Astrocyte (in vitro differentiated cells and primary cell): ENCODE measurements around the gene MAP6. TPM values are rescaled to one million over a fixed set of nuclear protein-coding genes. Genes with fewer than 3 reads are reported as not detected.

Source experiments
- DNase-seq: peaks from one replicate; pipeline ENCODE4 v3.0.0-alpha.2; 2010; ENCODE audit warnings: low read depth
- FAIRE-seq: peaks from 2 replicates; lab custom pipeline; 2011; peaks lifted over from hg19 to GRCh38; lab: Jason Lieb, UNC
- H2AFZ ChIP-seq: 2 replicates; pipeline ENCODE4 v1.6.0; 2012; ENCODE audit warnings: low read depth, low read length, inconsistent platforms
- H3K27ac ChIP-seq: 2 replicates; pipeline ENCODE4 v1.5.1; 2011; ENCODE audit warnings: low read depth, low read length, inconsistent platforms
- H3K27me3 ChIP-seq: 2 replicates; pipeline ENCODE4 v1.6.0; 2011; ENCODE audit warnings: low read length, inconsistent platforms; ENCODE audit not compliant: insufficient read depth
- H3K36me3 ChIP-seq: 2 replicates; pipeline ENCODE4 v1.5.1; 2011; ENCODE audit warnings: low read length, inconsistent platforms; ENCODE audit not compliant: insufficient read depth
- H3K4me1 ChIP-seq: 2 replicates; pipeline ENCODE4 v1.5.1; 2011; ENCODE audit warnings: low read length, inconsistent platforms; ENCODE audit not compliant: insufficient read depth
- H3K4me2 ChIP-seq: 2 replicates; pipeline ENCODE4 v1.6.0; 2012; ENCODE audit warnings: low read length, inconsistent platforms
- H3K4me3 ChIP-seq: 2 replicates; pipeline ENCODE4 v1.5.1; 2011; ENCODE audit warnings: low read depth, mild to moderate bottlenecking, low read length, inconsistent platforms; ENCODE audit not compliant: insufficient read depth
- H3K79me2 ChIP-seq: 2 replicates; pipeline ENCODE4 v1.6.0; 2012; ENCODE audit warnings: mild to moderate bottlenecking, low read length, inconsistent platforms; ENCODE audit not compliant: insufficient read depth
- H3K9ac ChIP-seq: 2 replicates; pipeline ENCODE4 v1.6.0; 2012; ENCODE audit warnings: mild to moderate bottlenecking, low read length, inconsistent platforms
- H3K9me3 ChIP-seq: 2 replicates; pipeline ENCODE4 v1.5.1; 2012; ENCODE audit warnings: low read depth, mild to moderate bottlenecking, low read length, inconsistent platforms; ENCODE audit not compliant: insufficient read depth
- H4K20me1 ChIP-seq: 2 replicates; pipeline ENCODE4 v1.6.0; 2012; ENCODE audit warnings: low read length, inconsistent platforms; ENCODE audit not compliant: insufficient read depth
- H3K27ac Mint-ChIP-seq: one replicate; pipeline ENCODE4 v1.8.0; 2021; ENCODE audit warnings: mild to moderate bottlenecking, mixed read lengths; ENCODE audit not compliant: unreplicated experiment
- H3K27me3 Mint-ChIP-seq: one replicate; pipeline ENCODE4 v1.8.0; 2021; ENCODE audit warnings: low read depth, mixed read lengths; ENCODE audit not compliant: unreplicated experiment
- H3K36me3 Mint-ChIP-seq: one replicate; pipeline ENCODE4 v1.8.0; 2021; ENCODE audit warnings: low read depth, mixed read lengths; ENCODE audit not compliant: unreplicated experiment
- H3K4me1 Mint-ChIP-seq: one replicate; pipeline ENCODE4 v1.8.0; 2021; ENCODE audit warnings: low read depth, mixed read lengths; ENCODE audit not compliant: unreplicated experiment
- H3K4me3 Mint-ChIP-seq: one replicate; pipeline ENCODE4 v1.8.0; 2021; ENCODE audit warnings: mild to moderate bottlenecking, moderate library complexity, mixed read lengths; ENCODE audit not compliant: unreplicated experiment
- H3K9me3 Mint-ChIP-seq: one replicate; pipeline ENCODE4 v1.8.0; 2021; ENCODE audit warnings: mild to moderate bottlenecking, mixed read lengths; ENCODE audit not compliant: unreplicated experiment
- EZH2 ChIP-seq: IDR thresholded peaks from 2 replicates; pipeline ENCODE4 v1.6.1; 2012; ENCODE audit warnings: mild to moderate bottlenecking, low read length, inconsistent platforms; ENCODE audit not compliant: insufficient read depth
- total RNA-seq: library from RNA; stranded (reverse); gene quantifications from 2 replicates; pipeline ENCODE4 v1.2.1, GENCODE V29; 2021
- TF ChIP-seq, protein P1 (sequence below): IDR thresholded peaks from 2 replicates; pipeline ENCODE4 v1.5.1; 2011; ENCODE audit warnings: low read depth, mild to moderate bottlenecking, inconsistent platforms, low read length, moderate library complexity; ENCODE audit not compliant: insufficient read depth

Gene MAP6
- total RNA-seq, 1 donor from 2014 or later, result 3.9 TPM

DNA sequence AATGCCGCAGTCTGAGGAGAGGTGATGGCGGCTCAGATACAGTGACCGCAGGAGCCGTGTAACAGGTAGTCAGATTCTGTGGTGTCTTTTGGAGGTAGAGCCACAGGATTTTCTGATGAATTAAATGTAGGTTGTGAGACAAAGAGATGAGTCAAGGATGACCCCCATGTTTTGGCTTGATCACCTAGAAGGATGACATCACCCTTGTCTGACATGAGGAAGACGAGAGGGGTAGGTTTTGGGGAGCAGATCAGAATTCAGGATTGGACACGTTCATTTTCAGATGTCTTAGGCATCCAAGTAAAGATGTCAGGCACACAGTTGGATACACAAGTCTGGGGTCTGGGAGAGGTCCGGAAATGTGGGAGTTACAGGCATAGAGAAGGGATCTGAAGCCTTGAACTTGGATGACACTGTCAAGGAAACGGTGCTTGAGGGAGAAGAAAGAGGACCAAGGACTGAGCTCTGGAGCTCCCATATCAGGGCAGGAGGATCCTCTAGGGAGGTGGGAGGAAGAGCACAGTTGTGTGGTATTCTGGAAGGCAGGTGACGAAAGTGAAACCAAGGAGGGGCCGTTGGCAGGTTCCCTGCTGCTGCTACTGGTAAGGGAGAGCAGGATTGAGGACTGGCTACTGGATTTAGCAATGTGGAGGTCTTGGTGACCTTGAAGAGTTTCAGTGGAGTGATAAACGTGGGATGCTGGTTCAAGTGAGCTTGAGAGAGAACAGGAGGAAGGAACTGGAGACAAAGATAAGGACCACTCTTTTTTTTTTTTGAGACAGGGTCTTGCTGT, 130.5 kb downstream of the MAP6 start:
- H3K36me3 Mint-ChIP-seq, result peaks cover 3% of the 10 kb centered on the region
- no peaks in the 10 kb centered on the region for H3K9me3 ChIP-seq
- DNase-seq (no peak), FAIRE-seq (no peak)
- peaks cover 3% of the 10 kb centered on the region for H3K4me1 Mint-ChIP-seq
- H3K4me2 ChIP-seq, result no peak overlapping the region
- H3K4me3 Mint-ChIP-seq, result no peak overlapping the region
- H3K27ac ChIP-seq, result no peak overlapping the region
- peaks cover 17% of the 10 kb centered on the region for H3K27me3 Mint-ChIP-seq
- no peaks in the 10 kb centered on the region for H3K27me3 ChIP-seq
- no peaks in the 10 kb centered on the region for H3K36me3 ChIP-seq
- no peak overlapping the region for H3K4me3 ChIP-seq
- no peak overlapping the region for H3K27ac Mint-ChIP-seq
- no peak overlapping the region for H2AFZ ChIP-seq
- H3K4me1 ChIP-seq, result peaks cover 7% of the 10 kb centered on the region
- peaks cover 2% of the 10 kb centered on the region for H3K9me3 Mint-ChIP-seq
- H3K79me2 ChIP-seq, result no peaks in the 10 kb centered on the region
- H4K20me1 ChIP-seq, result no peaks in the 10 kb centered on the region
- no peak overlapping the region for H3K9ac ChIP-seq
- TF ChIP-seq, protein P1, sequence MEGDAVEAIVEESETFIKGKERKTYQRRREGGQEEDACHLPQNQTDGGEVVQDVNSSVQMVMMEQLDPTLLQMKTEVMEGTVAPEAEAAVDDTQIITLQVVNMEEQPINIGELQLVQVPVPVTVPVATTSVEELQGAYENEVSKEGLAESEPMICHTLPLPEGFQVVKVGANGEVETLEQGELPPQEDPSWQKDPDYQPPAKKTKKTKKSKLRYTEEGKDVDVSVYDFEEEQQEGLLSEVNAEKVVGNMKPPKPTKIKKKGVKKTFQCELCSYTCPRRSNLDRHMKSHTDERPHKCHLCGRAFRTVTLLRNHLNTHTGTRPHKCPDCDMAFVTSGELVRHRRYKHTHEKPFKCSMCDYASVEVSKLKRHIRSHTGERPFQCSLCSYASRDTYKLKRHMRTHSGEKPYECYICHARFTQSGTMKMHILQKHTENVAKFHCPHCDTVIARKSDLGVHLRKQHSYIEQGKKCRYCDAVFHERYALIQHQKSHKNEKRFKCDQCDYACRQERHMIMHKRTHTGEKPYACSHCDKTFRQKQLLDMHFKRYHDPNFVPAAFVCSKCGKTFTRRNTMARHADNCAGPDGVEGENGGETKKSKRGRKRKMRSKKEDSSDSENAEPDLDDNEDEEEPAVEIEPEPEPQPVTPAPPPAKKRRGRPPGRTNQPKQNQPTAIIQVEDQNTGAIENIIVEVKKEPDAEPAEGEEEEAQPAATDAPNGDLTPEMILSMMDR, result no peak
- no peak for TF ChIP-seq EZH2

GRCh38 chr11:75537740-75538139, 131.1 kb downstream of the MAP6 start:
- no peak for DNase-seq
- Mint-ChIP-seq H3K27me3 (peaks cover 16% of the 10 kb centered on the region), H3K9me3 (peaks cover 2% of the 10 kb centered on the region), H3K4me3 (no peak overlapping the region), H3K36me3 (peaks cover 3% of the 10 kb centered on the region), H3K27ac (no peak overlapping the region), H3K4me1 (peaks cover 3% of the 10 kb centered on the region)
- Histone ChIP-seq H3K27me3 (no peaks in the 10 kb centered on the region), H3K4me2 (no peak overlapping the region), H3K36me3 (no peaks in the 10 kb centered on the region), H2AFZ (no peak overlapping the region), H3K4me3 (no peak overlapping the region), H3K27ac (no peak overlapping the region), H3K4me1 (peaks cover 7% of the 10 kb centered on the region), H3K9ac (no peak overlapping the region), H4K20me1 (no peaks in the 10 kb centered on the region), H3K79me2 (no peaks in the 10 kb centered on the region), H3K9me3 (no peaks in the 10 kb centered on the region)
- no peak for TF ChIP-seq EZH2
- TF ChIP-seq, protein P1, result no peak
- no peak for FAIRE-seq

Other genes with a start within 250 kb of the MAP6 start
- gene KLHL35, start 235.8 kb downstream of the MAP6 start, total RNA-seq, result 0.77 and 0.87 TPM in 2 replicates
- gene GDPD5, start 143.1 kb downstream of the MAP6 start, total RNA-seq, result 6.7 and 9.4 TPM in 2 replicates
- 768 and 923 TPM in 2 replicates for gene SERPINH1, start 106.8 kb downstream of the MAP6 start, total RNA-seq
- gene MOGAT2, start 48.8 kb upstream of the MAP6 start, total RNA-seq, result not detected in 2 replicates
- 0.73 and 1.6 TPM in 2 replicates for gene DGAT2, start 99.7 kb upstream of the MAP6 start, total RNA-seq
- 14.5 and 15.3 TPM in 2 replicates for gene UVRAG, start 146.2 kb upstream of the MAP6 start, total RNA-seq